Natural killer cell (primary cell): Measurements from ENCODE around the gene TUBB2B. TPM values are rescaled to one million over a fixed set of nuclear protein-coding genes. Genes with fewer than 3 reads are reported as not detected.

Source experiments
- ATAC-seq, 3 donors: fragments of 150-1000 bp in 2 of 3; fragments of 200-7000 bp in 1 of 3; cut with Tn5 transposase; 1 replicate in 1 of 3; 2 replicates in 2 of 3; pipeline ENCODE4 v1.10.0; 2021; ENCODE audit warnings: mild to moderate bottlenecking in 2 of 3, moderate library complexity in 2 of 3
- DNase-seq, 2 donors: peaks; one replicate each; pipeline versions ENCODE4 v3.0.0 to v3.0.0-alpha.2; 2013 to 2021; ENCODE audit warnings: mixed read lengths in 1 of 2
- H3K27ac ChIP-seq: one replicate; pipeline ENCODE4 v1.5.1; 2013; ENCODE audit warnings: mild to moderate bottlenecking, low read length
- H3K27me3 ChIP-seq: one replicate; pipeline ENCODE4 v1.6.1; 2013; ENCODE audit warnings: low read length; ENCODE audit not compliant: control insufficient read depth, insufficient read depth
- H3K36me3 ChIP-seq: one replicate; pipeline ENCODE4 v1.6.1; 2013; ENCODE audit warnings: low read length; ENCODE audit not compliant: control insufficient read depth, insufficient read depth
- H3K4me1 ChIP-seq: one replicate; pipeline ENCODE4 v1.6.1; 2013; ENCODE audit warnings: low read length; ENCODE audit not compliant: control insufficient read depth, insufficient read depth
- H3K4me3 ChIP-seq: one replicate; pipeline ENCODE4 v1.5.1; 2013; ENCODE audit warnings: low read length
- H3K9me3 ChIP-seq: one replicate; pipeline ENCODE4 v1.6.1; 2013; ENCODE audit warnings: low read length; ENCODE audit not compliant: control insufficient read depth, insufficient read depth
- H3K27ac Mint-ChIP-seq, 2 donors: one replicate each; pipeline ENCODE4 v1.8.0; 2022; ENCODE audit warnings: mild to moderate bottlenecking in 2 of 2, mixed read lengths in 2 of 2, moderate library complexity in 1 of 2
- H3K27me3 Mint-ChIP-seq, 2 donors: one replicate each; pipeline ENCODE4 v1.8.0; 2022; ENCODE audit warnings: low read depth in 2 of 2, mixed read lengths in 2 of 2
- H3K36me3 Mint-ChIP-seq: one replicate; pipeline ENCODE4 v1.8.0; 2022; ENCODE audit warnings: mixed read lengths
- H3K4me1 Mint-ChIP-seq, 2 donors: one replicate each; pipeline ENCODE4 v1.8.0; 2022; ENCODE audit warnings: mixed read lengths in 2 of 2
- H3K4me3 Mint-ChIP-seq: one replicate; pipeline ENCODE4 v1.8.0; 2022; ENCODE audit warnings: mild to moderate bottlenecking, moderate library complexity, mixed read lengths
- H3K9me3 Mint-ChIP-seq, 2 donors: one replicate each; pipeline ENCODE4 v1.8.0; 2022; ENCODE audit warnings: mixed read lengths in 2 of 2
- CTCF ChIP-seq: fragments of 200-600 bp; IDR thresholded peaks from one replicate; pipeline ENCODE4 v1.8.0; 2022; ENCODE audit warnings: antibody characterized with exemption
- WGBS: methylation state at CpG from one replicate; pipeline ENCODE4 v1.1.7; 2013; ENCODE audit warnings: missing lambda C conversion rate; ENCODE audit not compliant: insufficient coverage; 5-methylcytosine and 5-hydroxymethylcytosine counted together
- intact Hi-C: fragments of 100-400 bp; cut with micrococcal nuclease; formaldehyde crosslinking; loops from one replicate; pipeline ENCODE4 v1.14.2; 2022
- total RNA-seq, 4 donors: library from RNA; stranded (reverse); fragments of 120-200 nt in 1 of 4; gene quantifications; one replicate each; pipeline versions ENCODE4 v1.2.3 to v1.2.4, GENCODE V29; 2013 to 2022

TUBB2B gene
- total RNA-seq, 3 donors from 2014 or later (not counting 1 experiment from before 2014, with no cell fraction given): 0.66 to 0.75 TPM; not detected in 1

GRCh38 chr6:3212261-3212660 is 15.2 kb downstream of the TUBB2B start:
- 95% methylated on average over 6 of the region's 6 CpGs for WGBS
- H3K36me3 ChIP-seq: no peaks in the 10 kb centered on the region
- ATAC-seq (no peak), DNase-seq (no peak)
- Mint-ChIP-seq H3K4me1 (no peaks in the 10 kb centered on the region), H3K9me3 (no peaks in the 10 kb centered on the region), H3K27ac (no peak overlapping the region), H3K36me3 (no peaks in the 10 kb centered on the region), H3K4me3 (no peak overlapping the region), H3K27me3 (peaks cover 33 to 43% of the 10 kb centered on the region in 2 donors)
- no peaks in the 10 kb centered on the region for H3K9me3 ChIP-seq
- H3K27me3 ChIP-seq: peaks cover 4% of the 10 kb centered on the region
- TF ChIP-seq CTCF: no peak
- no peak overlapping the region for H3K4me3 ChIP-seq
- H3K27ac ChIP-seq: no peak overlapping the region
- no peaks in the 10 kb centered on the region for H3K4me1 ChIP-seq
- intact Hi-C loops: no loop called here

- peaks cover 33 to 47% of the 10 kb centered on the region in 2 donors for H3K27me3 Mint-ChIP-seq
- no peaks in the 10 kb centered on the region for H3K36me3 Mint-ChIP-seq
- no peaks in the 10 kb centered on the region for H3K9me3 ChIP-seq
- H3K9me3 Mint-ChIP-seq: no peaks in the 10 kb centered on the region
- WGBS: 90% methylated on average over 5 of the region's 5 CpGs
- no peaks in the 10 kb centered on the region for H3K36me3 ChIP-seq
- H3K27ac Mint-ChIP-seq: no peak overlapping the region
- DNase-seq (no peak), ATAC-seq (no peak)
- TF ChIP-seq CTCF: no peak
- no peak overlapping the region for H3K4me3 ChIP-seq
- no peaks in the 10 kb centered on the region for H3K4me1 Mint-ChIP-seq
- intact Hi-C loops: no loop called here
- no peak overlapping the region for H3K27ac ChIP-seq
- H3K4me3 Mint-ChIP-seq: no peak overlapping the region
- H3K4me1 ChIP-seq: no peaks in the 10 kb centered on the region
- H3K27me3 ChIP-seq: peaks cover 4% of the 10 kb centered on the region
These were observed 15.8 kb downstream of the TUBB2B start for GRCh38 chr6:3211681-3212080.

- Mint-ChIP-seq H3K27ac (no peak overlapping the region), H3K27me3 (peaks cover 31 to 45% of the 10 kb centered on the region in 2 donors), H3K36me3 (no peaks in the 10 kb centered on the region), H3K9me3 (no peaks in the 10 kb centered on the region), H3K4me1 (no peaks in the 10 kb centered on the region), H3K4me3 (no peak overlapping the region)
- TF ChIP-seq CTCF: no peak
- ATAC-seq: no peak
- 85% methylated on average over 9 of the region's 9 CpGs for WGBS
- intact Hi-C loops: no loop called here
- Histone ChIP-seq H3K27ac (no peak overlapping the region), H3K9me3 (no peaks in the 10 kb centered on the region), H3K4me3 (no peak overlapping the region), H3K27me3 (peaks cover 4% of the 10 kb centered on the region), H3K4me1 (no peaks in the 10 kb centered on the region), H3K36me3 (no peaks in the 10 kb centered on the region)
- DNase-seq: no peak
These were observed 17.3 kb downstream of the TUBB2B start for GRCh38 chr6:3210024-3210610.
